ENCODE measurements around the gene TRIM28.

DNA sequence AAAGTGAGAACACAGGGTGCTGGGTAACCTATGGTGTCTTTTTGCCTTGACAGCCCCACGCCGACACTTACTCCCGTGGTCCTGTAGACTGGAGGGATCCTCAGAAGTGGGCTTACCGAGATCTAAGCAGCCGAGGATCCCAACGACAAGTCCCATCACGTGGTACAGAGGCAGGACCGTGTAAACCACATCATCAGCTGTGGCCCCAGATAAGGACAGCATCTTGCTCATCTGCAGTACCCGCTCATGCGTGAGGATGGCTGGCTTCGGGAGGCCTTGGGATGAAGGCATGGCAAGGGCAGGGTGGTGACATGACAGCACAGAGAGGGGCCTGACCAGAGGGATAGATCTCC is 34.2 kb upstream of the TRIM28 start:
- no peak for TF ChIP-seq PRDM15 (CRISPR knock-in tag; IDR thresholded peaks at IDR 0.05)
- no peak for TF ChIP-seq JUN (CRISPR knock-in tag; IDR thresholded peaks at IDR 0.05)
- TF ChIP-seq FOXK1 (CRISPR knock-in tag; IDR thresholded peaks at IDR 0.05): no peak
- no peak for TF ChIP-seq CTCF (IDR thresholded peaks at IDR 0.05)
- no peak for TF ChIP-seq NFYB (CRISPR knock-in tag; conservative IDR thresholded peaks at IDR 0.05; ENCODE audit: low read depth)
- TF ChIP-seq, protein P1, sequence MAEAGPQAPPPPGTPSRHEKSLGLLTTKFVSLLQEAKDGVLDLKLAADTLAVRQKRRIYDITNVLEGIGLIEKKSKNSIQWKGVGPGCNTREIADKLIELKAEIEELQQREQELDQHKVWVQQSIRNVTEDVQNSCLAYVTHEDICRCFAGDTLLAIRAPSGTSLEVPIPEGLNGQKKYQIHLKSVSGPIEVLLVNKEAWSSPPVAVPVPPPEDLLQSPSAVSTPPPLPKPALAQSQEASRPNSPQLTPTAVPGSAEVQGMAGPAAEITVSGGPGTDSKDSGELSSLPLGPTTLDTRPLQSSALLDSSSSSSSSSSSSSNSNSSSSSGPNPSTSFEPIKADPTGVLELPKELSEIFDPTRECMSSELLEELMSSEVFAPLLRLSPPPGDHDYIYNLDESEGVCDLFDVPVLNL (CRISPR knock-in tag; IDR thresholded peaks at IDR 0.05; ENCODE audit: borderline replicate concordance, low read depth): no peak
